Caco-2 (cell line): ENCODE measurements around the gene LDLRAD1. TPM values are rescaled to one million over a fixed set of nuclear protein-coding genes. Genes with fewer than 3 reads are reported as not detected.
"Not testable (repeated sequence)": the region's sequence is repeated elsewhere in the genome, so short reads cannot be mapped to it uniquely, and the experiment has no call there.

ENCODE experiments used
- BruUV-seq: library from RNA; stranded (reverse); fragments of 400-500 nt; replicated peaks from 2 replicates; lab custom pipeline; 2021; lab: Mats Ljungman, UMichigan
- CTCF ChIA-PET: fragments of 300-600 bp; sonication (Branson Sonifier 250); formaldehyde crosslinking; loops from one replicate; lab custom pipeline; 2022; ENCODE audit warnings: antibody characterized with exemption; lab: Charles Lee
- POLR2A ChIA-PET: fragments of 300-600 bp; sonication (Branson Sonifier 250); formaldehyde crosslinking; loops from one replicate; lab custom pipeline; 2022; ENCODE audit warnings: antibody characterized with exemption; lab: Charles Lee
- DNase-seq, 2 experiments: peaks; one replicate each; pipeline versions ENCODE4 v3.0.0 to v3.0.0-alpha.2; 2020 to 2022
- H3K27me3 ChIP-seq: replicated peaks from 2 replicates; pipeline ENCODE4 v1.6.0; 2011; ENCODE audit warnings: low read length; ENCODE audit not compliant: control insufficient read depth, insufficient read depth
- H3K36me3 ChIP-seq: 2 replicates; pipeline ENCODE4 v1.5.1; 2011; ENCODE audit warnings: low read length; ENCODE audit not compliant: control insufficient read depth, insufficient read depth
- H3K4me1 ChIP-seq: fragments of 250-450 bp; sonication (Bioruptor Pico); 2 replicates; pipeline ENCODE4 v1.5.1; 2020; ENCODE audit warnings: mild to moderate bottlenecking
- H3K4me3 ChIP-seq: 2 replicates; pipeline ENCODE4 v1.5.1; 2011; ENCODE audit warnings: low read depth, mild to moderate bottlenecking, control low read depth, low read length
- H3K9me3 ChIP-seq: fragments of 250-450 bp; sonication (Bioruptor Pico); 2 replicates; pipeline ENCODE4 v1.5.1; 2020; ENCODE audit warnings: mild to moderate bottlenecking, moderate library complexity
- H3K27ac Mint-ChIP-seq: one replicate; pipeline ENCODE4 v1.8.0; 2022; ENCODE audit warnings: mixed read lengths; ENCODE audit not compliant: unreplicated experiment
- H3K27me3 Mint-ChIP-seq: one replicate; pipeline ENCODE4 v1.8.0; 2022; ENCODE audit warnings: mixed read lengths; ENCODE audit not compliant: insufficient read depth, unreplicated experiment
- H3K36me3 Mint-ChIP-seq: one replicate; pipeline ENCODE4 v1.8.0; 2022; ENCODE audit warnings: mild to moderate bottlenecking, mixed read lengths; ENCODE audit not compliant: insufficient read depth, unreplicated experiment
- H3K4me1 Mint-ChIP-seq: one replicate; pipeline ENCODE4 v1.8.0; 2022; ENCODE audit warnings: low read depth, mixed read lengths; ENCODE audit not compliant: unreplicated experiment
- H3K4me3 Mint-ChIP-seq: one replicate; pipeline ENCODE4 v1.8.0; 2022; ENCODE audit warnings: mild to moderate bottlenecking, moderate library complexity, mixed read lengths; ENCODE audit not compliant: unreplicated experiment
- H3K9me3 Mint-ChIP-seq: one replicate; pipeline ENCODE4 v1.8.0; 2022; ENCODE audit warnings: mixed read lengths; ENCODE audit not compliant: unreplicated experiment
- CTCF ChIP-seq, 2 experiments: fragments of 200-600 bp in 1 of 2; IDR thresholded peaks; 1 replicate in 1 of 2; 2 replicates in 1 of 2; pipeline versions ENCODE4 v1.5.1 to v1.8.0; 2011 to 2022; ENCODE audit warnings: antibody characterized with exemption in 1 of 2, control low read depth in 1 of 2, inconsistent platforms in 1 of 2, low read depth in 1 of 2, low read length in 1 of 2, mild to moderate bottlenecking in 1 of 2, moderate library complexity in 1 of 2; ENCODE audit not compliant: insufficient read depth in 1 of 2, severe bottlenecking in 1 of 2, unreplicated experiment in 1 of 2
- intact Hi-C: fragments of 100-400 bp; cut with micrococcal nuclease; formaldehyde crosslinking; loops from one replicate; pipeline ENCODE4 v1.10.0; 2022; ENCODE audit not compliant: unreplicated experiment
- total RNA-seq: library from RNA; stranded (reverse); gene quantifications from 2 replicates; pipeline ENCODE4 v1.2.3, GENCODE V29; 2022

The LDLRAD1 gene
- total RNA-seq, 1 experiment from 2014 or later, result not detected

- POLR2A ChIA-PET, result interaction anchor here (0.6 to 1.7 kb wide), 2 partner anchors 9 to 106 kb away, joined by 3 to 10 read pairs; partner anchors contain the start of genes IFT25 and LRRC42
- CTCF ChIA-PET, result interaction anchor here (0.6 to 1.5 kb wide), 2 partner anchors 30 to 236 kb away, joined by 3 read pairs; no protein-coding TSS in a partner anchor
Measured at GRCh38 chr1:54051933-54052430, 34.0 kb upstream of the LDLRAD1 start.

GRCh38 chr1:54050435-54050834 lies 32.4 kb upstream of the LDLRAD1 start:
- BruUV-seq, POLR2A ChIA-PET: not testable (repeated sequence)

More at GRCh38 chr1:54051933-54052430, 34.0 kb upstream of the LDLRAD1 start:
- Mint-ChIP-seq H3K27me3 (no peaks in the 10 kb centered on the region), H3K9me3 (no peaks in the 10 kb centered on the region), H3K36me3 (no peaks in the 10 kb centered on the region), H3K4me1 (no peaks in the 10 kb centered on the region), H3K4me3 (no peak overlapping the region), H3K27ac (no peak overlapping the region)
- H3K27me3 ChIP-seq, result no peaks in the 10 kb centered on the region
- BruUV-seq, result TSS peak; percentile 38
- H3K9me3 ChIP-seq, result no peaks in the 10 kb centered on the region
- no peak for DNase-seq
- no peaks in the 10 kb centered on the region for H3K4me1 ChIP-seq
- TF ChIP-seq CTCF (IDR thresholded peaks at IDR 0.05; ENCODE audit: insufficient read depth in 1 of 2, low read depth in 1 of 2, low read length in 1 of 2, severe bottlenecking in 1 of 2, unreplicated experiment in 1 of 2), result no peak
- intact Hi-C loops, result loop anchor here (2.0 kb wide), 1 partner anchor 23 kb away; no protein-coding TSS in a partner anchor
- H3K4me3 ChIP-seq, result peak overlapping the region; percentile 82
- H3K36me3 ChIP-seq, result no peaks in the 10 kb centered on the region

DNA sequence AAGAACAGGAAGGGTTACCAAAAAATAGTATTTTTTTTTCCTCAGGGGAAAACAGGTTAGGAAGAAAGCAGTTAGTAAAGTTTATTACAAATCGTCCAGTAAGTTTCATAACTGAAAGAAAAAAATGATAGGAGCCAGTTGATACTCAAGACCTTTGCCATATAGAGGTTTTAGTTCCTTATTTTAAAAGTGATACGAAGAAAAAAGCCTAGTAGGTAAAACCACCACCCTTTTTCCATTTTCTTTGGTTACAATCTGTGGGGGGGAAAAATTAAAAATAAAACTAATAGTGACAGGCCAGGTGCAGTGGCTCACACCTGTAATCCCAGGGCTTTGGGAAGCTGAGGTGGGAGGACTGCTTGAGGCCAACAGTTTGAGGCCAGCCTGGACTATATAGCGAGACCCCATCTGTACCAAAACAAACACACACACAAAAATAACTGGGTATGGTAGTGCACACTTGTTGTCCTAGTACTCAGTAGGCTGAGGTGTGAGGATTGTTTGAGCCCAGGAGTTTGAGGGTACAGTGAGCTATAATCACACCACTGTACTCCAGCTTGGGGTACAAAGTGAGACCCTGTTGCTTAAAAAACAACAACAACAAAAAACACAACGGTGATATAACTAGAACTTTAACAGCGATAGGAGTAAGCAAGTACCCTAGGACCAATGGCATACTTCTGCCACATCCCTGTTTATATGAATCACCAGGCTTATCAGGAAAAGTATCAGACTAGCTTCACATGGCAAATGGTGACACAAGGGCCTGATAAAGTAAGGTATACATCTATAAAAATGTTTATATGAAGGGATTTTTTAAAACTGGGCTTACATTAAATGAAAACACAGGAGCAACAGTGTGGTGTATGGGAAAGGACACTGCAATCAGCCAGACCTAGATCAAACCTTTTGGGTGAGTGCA lies 29.7 kb upstream of the LDLRAD1 start:
- no peaks in the 10 kb centered on the region for H3K9me3 ChIP-seq
- no peak for TF ChIP-seq CTCF (IDR thresholded peaks at IDR 0.05; ENCODE audit: insufficient read depth in 1 of 2, low read depth in 1 of 2, low read length in 1 of 2, severe bottlenecking in 1 of 2, unreplicated experiment in 1 of 2)
- CTCF ChIA-PET, result no interaction called here
- no peak overlapping the region for H3K4me3 ChIP-seq
- intact Hi-C loops, result no loop called here
- Mint-ChIP-seq H3K4me1 (no peaks in the 10 kb centered on the region), H3K27ac (no peak overlapping the region), H3K36me3 (no peaks in the 10 kb centered on the region), H3K27me3 (no peaks in the 10 kb centered on the region), H3K9me3 (no peaks in the 10 kb centered on the region), H3K4me3 (no peak overlapping the region)
- POLR2A ChIA-PET, result no interaction called here
- no TSS peak for BruUV-seq
- H3K36me3 ChIP-seq, result no peaks in the 10 kb centered on the region
- no peaks in the 10 kb centered on the region for H3K4me1 ChIP-seq
- no peaks in the 10 kb centered on the region for H3K27me3 ChIP-seq
- DNase-seq, result no peak

More at GRCh38 chr1:54050435-54050834, 32.4 kb upstream of the LDLRAD1 start:
- H3K27ac Mint-ChIP-seq, H3K4me3 Mint-ChIP-seq, DNase-seq, H3K9me3 ChIP-seq, H3K27me3 Mint-ChIP-seq, H3K4me1 Mint-ChIP-seq, H3K4me1 ChIP-seq, CTCF ChIA-PET, H3K36me3 ChIP-seq, intact Hi-C loops, H3K4me3 ChIP-seq, H3K9me3 Mint-ChIP-seq, H3K36me3 Mint-ChIP-seq, H3K27me3 ChIP-seq: not testable (repeated sequence)
